GM10266 (cell line): ENCODE measurements around the gene THOC7.

Source experiments
- DNase-seq: peaks from one replicate; pipeline ENCODE4 v3.0.0; 2012; ENCODE audit errors: extremely low spot score
- TF ChIP-seq, protein P1 (sequence below): IDR thresholded peaks from 2 replicates; pipeline ENCODE4 v1.5.1; 2012; ENCODE audit warnings: mild to moderate bottlenecking, low read depth; ENCODE audit not compliant: control insufficient read depth, insufficient read depth; ENCODE audit errors: missing control alignments

Gene THOC7

GRCh38 chr3:63863150-63864007, at the start of gene THOC7, which contains the start of gene ATXN7:
Gene THOC7 (minus strand): TSS chr3:63863805. CDS start chr3:63863790, 15 bp downstream.
Gene ATXN7 (plus strand): TSS chr3:63863867. CDS start chr3:63912599, 48,732 bp downstream.
- TF ChIP-seq, protein P1, sequence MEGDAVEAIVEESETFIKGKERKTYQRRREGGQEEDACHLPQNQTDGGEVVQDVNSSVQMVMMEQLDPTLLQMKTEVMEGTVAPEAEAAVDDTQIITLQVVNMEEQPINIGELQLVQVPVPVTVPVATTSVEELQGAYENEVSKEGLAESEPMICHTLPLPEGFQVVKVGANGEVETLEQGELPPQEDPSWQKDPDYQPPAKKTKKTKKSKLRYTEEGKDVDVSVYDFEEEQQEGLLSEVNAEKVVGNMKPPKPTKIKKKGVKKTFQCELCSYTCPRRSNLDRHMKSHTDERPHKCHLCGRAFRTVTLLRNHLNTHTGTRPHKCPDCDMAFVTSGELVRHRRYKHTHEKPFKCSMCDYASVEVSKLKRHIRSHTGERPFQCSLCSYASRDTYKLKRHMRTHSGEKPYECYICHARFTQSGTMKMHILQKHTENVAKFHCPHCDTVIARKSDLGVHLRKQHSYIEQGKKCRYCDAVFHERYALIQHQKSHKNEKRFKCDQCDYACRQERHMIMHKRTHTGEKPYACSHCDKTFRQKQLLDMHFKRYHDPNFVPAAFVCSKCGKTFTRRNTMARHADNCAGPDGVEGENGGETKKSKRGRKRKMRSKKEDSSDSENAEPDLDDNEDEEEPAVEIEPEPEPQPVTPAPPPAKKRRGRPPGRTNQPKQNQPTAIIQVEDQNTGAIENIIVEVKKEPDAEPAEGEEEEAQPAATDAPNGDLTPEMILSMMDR, result no peak
- peak; percentile 83 for DNase-seq

DNA sequence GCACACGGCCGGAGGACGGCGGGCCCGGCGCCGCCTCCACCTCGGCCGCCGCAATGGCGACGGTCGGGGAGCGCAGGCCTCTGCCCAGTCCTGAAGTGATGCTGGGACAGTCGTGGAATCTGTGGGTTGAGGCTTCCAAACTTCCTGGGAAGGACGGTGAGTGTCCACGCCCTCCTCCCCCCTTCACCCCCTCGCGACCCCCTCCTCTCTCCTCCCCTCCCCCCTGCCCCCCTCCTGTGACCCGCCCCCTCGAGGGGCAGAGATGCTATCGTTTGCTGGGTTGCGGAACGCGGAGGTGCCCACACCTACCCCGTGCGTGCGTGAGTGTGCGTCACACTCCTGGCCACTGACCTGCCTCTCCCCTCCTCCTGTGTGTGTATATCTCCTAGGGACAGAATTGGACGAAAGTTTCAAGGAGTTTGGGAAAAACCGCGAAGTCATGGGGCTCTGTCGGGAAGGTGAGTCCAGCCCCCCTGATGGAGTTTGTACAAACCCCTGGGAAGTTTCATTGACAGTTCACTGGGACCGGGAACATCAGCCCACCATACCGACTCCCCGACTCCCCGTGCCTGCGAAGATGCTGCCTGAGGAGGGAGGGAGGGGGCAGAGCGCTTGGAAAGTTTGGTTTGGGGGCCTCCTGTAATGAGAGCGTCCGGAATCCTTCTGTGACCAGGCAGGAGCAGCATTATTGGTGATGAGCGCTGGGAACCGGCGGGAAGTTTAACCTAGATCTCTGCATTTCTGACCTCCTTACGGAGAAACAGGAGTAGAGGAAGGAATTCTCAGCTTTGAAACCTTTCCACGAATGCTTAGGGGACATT, 49.4 kb upstream of the THOC7 start:
- DNase-seq, result peak; percentile 64
- TF ChIP-seq, protein P1, result no peak

- TF ChIP-seq, protein P1, result no peak
- peak; percentile 91 for DNase-seq
Measured at GRCh38 chr3:63911873-63912767, 48.5 kb upstream of the THOC7 start, which contains the start of gene SCAANT1. Gene SCAANT1 (minus strand): TSS chr3:63912383.

DNA sequence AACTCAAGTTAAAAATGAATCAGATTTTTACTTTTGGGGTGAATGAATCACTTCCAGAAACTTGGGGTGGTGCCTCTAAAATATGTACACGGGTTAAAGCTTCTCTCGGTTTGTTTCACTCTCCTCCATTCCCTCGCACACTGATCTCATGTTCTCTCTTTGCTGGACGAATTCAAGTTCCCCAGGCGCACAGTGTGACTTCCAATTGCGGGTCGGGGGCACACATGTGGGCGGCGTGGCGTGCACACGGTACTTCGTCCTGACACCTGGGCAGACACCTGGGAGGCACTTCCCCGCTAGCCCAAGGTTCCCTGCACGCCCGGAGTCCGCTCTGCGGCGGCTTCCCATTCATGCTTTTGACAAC, 47.9 kb upstream of the THOC7 start:
- DNase-seq, result peak; percentile 63
- TF ChIP-seq, protein P1, result no peak

DNA sequence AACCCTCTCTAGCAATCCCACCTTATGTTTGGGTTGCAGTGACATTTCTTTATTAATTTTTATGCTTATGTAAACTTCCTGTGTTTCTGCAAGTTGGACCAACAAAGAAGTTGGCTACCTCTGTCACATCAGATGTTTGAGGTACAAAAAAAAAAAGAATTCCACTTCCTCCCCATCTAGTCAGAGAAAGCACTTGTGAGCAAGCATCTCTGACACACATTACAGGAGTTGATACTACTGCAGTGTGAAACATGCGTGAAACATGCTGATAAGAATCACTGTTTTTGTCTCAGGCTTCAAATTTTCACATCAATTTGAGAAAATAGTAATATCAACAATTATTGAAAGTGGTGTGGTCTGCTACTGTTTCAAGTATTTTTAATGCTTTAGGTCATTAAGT, 47.3 kb upstream of the THOC7 start:
- TF ChIP-seq, protein P1, result no peak
- peak; percentile 45 for DNase-seq

GRCh38 chr3:63910001-63910400, 46.4 kb upstream of the THOC7 start:
- TF ChIP-seq, protein P1, result no peak
- DNase-seq, result no peak
